GM21381 (cell line): ENCODE measurements around the gene PBX3.

ENCODE experiments used
- ATAC-seq: cut with Tn5 transposase; IDR thresholded peaks from one replicate; pipeline ENCODE4 v1.9.1; 2021; ENCODE audit warnings: mild to moderate bottlenecking, moderate library complexity; ENCODE audit not compliant: unreplicated experiment

Gene PBX3

GRCh38 chr9:125747053-125747764, at the start of gene PBX3:
Gene PBX3, plus strand, starts transcription at chr9:125747373.
- ATAC-seq, result peak; percentile 16

- no peak for ATAC-seq
Measured at GRCh38 chr9:125699870-125700269, 47.3 kb upstream of the PBX3 start.

- peak; percentile 78 for ATAC-seq
Measured at GRCh38 chr9:125700791-125701190, 46.4 kb upstream of the PBX3 start.

- peak; percentile 33 for ATAC-seq
Measured at GRCh38 chr9:125701351-125701750, 45.8 kb upstream of the PBX3 start.

- ATAC-seq, result no peak
Measured at GRCh38 chr9:125703662-125704061, 43.5 kb upstream of the PBX3 start.

- no peak for ATAC-seq
Measured at GRCh38 chr9:125705893-125706292, 41.3 kb upstream of the PBX3 start.

GRCh38 chr9:125706651-125707471, 40.3 kb upstream of the PBX3 start, which contains the start of gene MAPKAP1:
Gene MAPKAP1, minus strand, starts transcription at chr9:125707208. Its CDS starts 34,634 bp downstream, at chr9:125672574.
- peak; percentile 97 for ATAC-seq

- ATAC-seq, result peak; percentile 24
Measured at GRCh38 chr9:125707472-125707804, 39.7 kb upstream of the PBX3 start.

GRCh38 chr9:125726456-125727132, 20.6 kb upstream of the PBX3 start:
- ATAC-seq, result no peak

- ATAC-seq, result no peak
Measured at GRCh38 chr9:125730168-125730567, 17.0 kb upstream of the PBX3 start.

- no peak for ATAC-seq
Measured at GRCh38 chr9:125732562-125732961, 14.6 kb upstream of the PBX3 start.

GRCh38 chr9:125739436-125739835, 7.7 kb upstream of the PBX3 start:
- ATAC-seq, result no peak

- ATAC-seq, result no peak
Measured at GRCh38 chr9:125742657-125743056, 4.5 kb upstream of the PBX3 start.

- no peak for ATAC-seq
Measured at GRCh38 chr9:125743682-125744428, 3.3 kb upstream of the PBX3 start.

GRCh38 chr9:125744616-125745015, 2.6 kb upstream of the PBX3 start:
- ATAC-seq, result no peak

- ATAC-seq, result no peak
Measured at GRCh38 chr9:125745018-125745417, 2.2 kb upstream of the PBX3 start.

- ATAC-seq, result no peak
Measured at GRCh38 chr9:125745682-125746016, 1.5 kb upstream of the PBX3 start.

GRCh38 chr9:125746017-125746773, 978 bp upstream of the PBX3 start:
- peak; percentile 65 for ATAC-seq

- peak; percentile 12 for ATAC-seq
Measured at GRCh38 chr9:125746774-125747052, 460 bp upstream of the PBX3 start.

GRCh38 chr9:125747765-125748445, 732 bp downstream of the PBX3 start:
- ATAC-seq, result no peak
